Measurements from ENCODE around the gene STX8.

Gene STX8

DNA sequence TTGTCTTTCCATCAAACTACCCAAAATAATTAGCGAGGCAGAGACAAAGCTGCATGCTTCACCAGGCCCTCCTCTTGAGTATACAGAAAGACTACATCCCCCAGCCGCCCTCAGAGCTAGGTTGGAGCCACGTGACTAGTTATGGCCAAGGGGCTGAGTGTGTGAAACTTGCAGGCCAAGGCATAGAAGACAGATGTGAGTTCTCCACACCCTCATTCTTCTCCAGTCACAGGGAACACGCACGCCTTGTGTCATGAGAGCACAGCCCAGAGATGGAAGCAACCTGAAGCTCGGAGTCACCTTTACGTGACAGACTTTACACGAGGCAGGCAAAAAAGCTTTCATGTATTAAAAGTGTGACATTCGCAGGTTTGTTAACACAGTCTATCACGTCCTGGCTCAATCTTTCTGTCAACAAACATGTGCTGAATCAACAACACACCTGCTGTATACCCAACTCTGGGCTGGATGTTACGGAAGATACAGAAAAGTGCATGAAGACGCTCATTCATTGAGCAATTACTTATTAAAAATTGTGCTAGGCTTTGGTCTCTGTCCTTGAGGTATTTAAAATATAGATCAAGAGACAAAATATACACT is 38.3 kb downstream of the STX8 start:
- H3K9me3 ChIP-seq (ENCODE audit: control insufficient read depth, insufficient read depth, low read length) = no peaks in the 10 kb centered on the region
- 0 out of 2 replicates have a peak, but pooled peaks cover 7% of the 10 kb centered on the region for H3K4me1 ChIP-seq (ENCODE audit: insufficient read depth, low read length)
- no peak overlapping the region for H3K9ac ChIP-seq (ENCODE audit: low read depth, low read length)
- no peaks in the 10 kb centered on the region for H3K36me3 ChIP-seq (ENCODE audit: insufficient read depth, low read length)

DNA sequence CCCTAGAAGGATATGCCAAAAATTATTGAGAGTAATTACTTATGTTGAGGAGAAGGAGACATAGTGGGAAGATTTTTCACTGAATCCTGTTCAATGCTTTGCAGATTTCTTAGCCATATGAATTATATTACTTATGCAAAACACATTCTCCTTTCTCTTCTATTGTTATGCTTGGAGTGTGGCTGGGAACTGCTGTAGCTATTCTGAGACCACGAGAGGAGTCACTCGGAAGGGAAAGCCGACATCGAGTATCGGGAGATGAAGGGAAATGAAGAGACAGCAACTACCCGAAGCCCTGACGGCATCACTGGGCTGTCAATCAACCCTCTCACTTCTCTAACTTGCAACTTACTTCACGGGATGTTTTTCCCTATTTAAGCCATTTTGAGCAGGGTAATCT is 39.6 kb downstream of the STX8 start:
- Histone ChIP-seq H3K9ac (ENCODE audit: low read depth, low read length) (no peak overlapping the region), H3K9me3 (ENCODE audit: control insufficient read depth, insufficient read depth, low read length) (no peaks in the 10 kb centered on the region), H3K4me1 (ENCODE audit: insufficient read depth, low read length) (0 out of 2 replicates have a peak, but pooled peaks cover 7% of the 10 kb centered on the region), H3K36me3 (ENCODE audit: insufficient read depth, low read length) (no peaks in the 10 kb centered on the region)

DNA sequence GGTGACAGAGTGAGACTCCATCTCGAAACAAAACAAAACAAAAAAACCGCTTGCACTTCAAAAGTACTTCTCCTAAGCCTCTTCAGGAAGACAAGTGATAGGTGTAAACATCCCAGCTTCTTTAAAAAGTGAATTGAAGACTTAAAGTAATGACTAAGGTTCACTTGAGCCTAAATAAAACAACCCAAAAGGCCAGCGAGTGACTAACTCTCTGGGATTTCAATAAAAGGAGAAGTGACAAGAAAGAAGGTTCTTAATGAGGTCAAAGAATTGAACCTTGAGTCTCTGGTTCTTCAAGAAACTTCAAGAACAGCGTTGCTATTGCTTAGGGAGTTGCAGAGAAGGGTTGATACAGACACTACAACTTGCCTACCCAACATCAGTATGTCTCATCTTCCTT is 42.2 kb downstream of the STX8 start:
- Histone ChIP-seq H3K9me3 (ENCODE audit: control insufficient read depth, insufficient read depth, low read length) (no peaks in the 10 kb centered on the region), H3K36me3 (ENCODE audit: insufficient read depth, low read length) (no peaks in the 10 kb centered on the region), H3K4me1 (ENCODE audit: insufficient read depth, low read length) (0 out of 2 replicates have a peak, but pooled peaks cover 7% of the 10 kb centered on the region), H3K9ac (ENCODE audit: low read depth, low read length) (no peak overlapping the region)

DNA sequence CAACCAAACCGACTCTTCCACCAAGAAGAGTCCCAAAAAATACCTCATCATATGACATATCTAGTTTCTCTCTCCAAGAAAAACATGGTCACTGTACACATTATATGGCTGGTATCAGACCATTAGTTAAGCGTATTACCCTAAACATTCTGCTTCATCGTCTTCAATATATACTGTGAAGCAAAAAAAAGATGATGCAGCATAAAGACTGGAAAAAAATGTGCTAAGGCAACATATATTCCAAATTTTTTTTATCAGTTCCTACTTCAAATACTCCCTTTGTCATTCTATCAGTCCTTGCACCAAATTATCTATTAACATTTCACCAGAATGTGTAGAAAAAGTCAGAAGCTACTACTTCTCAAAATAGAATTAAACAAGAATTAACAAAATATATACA is 42.9 kb downstream of the STX8 start:
- Histone ChIP-seq H3K36me3 (ENCODE audit: insufficient read depth, low read length) (no peaks in the 10 kb centered on the region), H3K9ac (ENCODE audit: low read depth, low read length) (no peak overlapping the region), H3K9me3 (ENCODE audit: control insufficient read depth, insufficient read depth, low read length) (no peaks in the 10 kb centered on the region), H3K4me1 (ENCODE audit: insufficient read depth, low read length) (0 out of 2 replicates have a peak, but pooled peaks cover 7% of the 10 kb centered on the region)

DNA sequence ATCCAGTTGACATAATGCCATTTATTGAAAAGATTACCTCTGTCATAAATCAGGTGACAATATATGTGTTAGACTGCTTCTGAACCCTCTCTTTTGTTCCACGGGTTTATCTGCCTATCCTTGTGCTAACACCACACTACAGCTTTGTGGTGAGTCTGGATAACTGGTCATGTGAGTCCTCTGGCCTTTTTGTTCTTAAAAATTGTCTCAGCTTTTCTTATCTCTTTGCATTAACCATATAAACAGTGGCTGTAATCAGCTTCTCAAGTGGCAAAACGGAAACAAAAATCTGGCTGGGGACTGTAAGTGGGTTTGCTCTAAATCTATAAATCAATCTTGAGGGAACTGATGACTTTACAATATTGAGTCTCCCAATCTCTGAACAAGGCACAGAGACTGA is 44.6 kb downstream of the STX8 start:
- no peaks in the 10 kb centered on the region for H3K36me3 ChIP-seq (ENCODE audit: insufficient read depth, low read length)
- H3K4me1 ChIP-seq (ENCODE audit: insufficient read depth, low read length) = 0 out of 2 replicates have a peak, but pooled peaks cover 2% of the 10 kb centered on the region
- no peaks in the 10 kb centered on the region for H3K9me3 ChIP-seq (ENCODE audit: control insufficient read depth, insufficient read depth, low read length)
- no peak overlapping the region for H3K9ac ChIP-seq (ENCODE audit: low read depth, low read length)

DNA sequence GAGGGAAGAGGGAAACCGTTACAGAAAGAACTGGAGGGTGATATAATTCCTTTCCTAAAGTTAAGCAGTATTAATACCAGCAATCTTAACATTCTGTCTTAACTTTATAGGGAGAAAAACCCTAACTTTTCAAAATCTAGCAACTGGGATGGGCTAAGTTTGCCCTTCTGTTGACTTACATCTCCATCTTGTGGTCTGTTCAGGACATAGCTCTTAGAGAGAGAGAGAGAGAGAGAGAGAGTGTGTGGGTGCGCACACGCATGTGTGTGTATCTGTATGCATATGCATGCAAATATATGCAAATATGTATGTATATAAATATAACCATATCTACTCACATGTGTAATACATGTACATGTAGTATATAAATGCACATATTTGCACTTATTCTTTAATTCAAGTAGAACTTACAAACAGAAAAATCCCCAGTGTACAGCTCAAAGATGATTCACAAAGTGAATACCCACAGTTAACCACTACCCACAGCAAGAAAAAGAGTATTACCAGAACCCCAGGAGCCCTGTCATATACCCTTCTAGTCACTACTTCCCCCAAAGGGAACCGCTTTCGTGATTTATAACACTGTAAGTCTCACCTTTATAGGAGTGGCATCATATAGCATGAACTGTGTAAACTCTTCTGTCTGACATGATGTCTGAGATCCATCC is 46.5 kb downstream of the STX8 start:
- no peaks in the 10 kb centered on the region for H3K36me3 ChIP-seq (ENCODE audit: insufficient read depth, low read length)
- no peak overlapping the region for H3K9ac ChIP-seq (ENCODE audit: low read depth, low read length)
- H3K9me3 ChIP-seq (ENCODE audit: control insufficient read depth, insufficient read depth, low read length) = no peaks in the 10 kb centered on the region
- H3K4me1 ChIP-seq (ENCODE audit: insufficient read depth, low read length) = no peaks in the 10 kb centered on the region

DNA sequence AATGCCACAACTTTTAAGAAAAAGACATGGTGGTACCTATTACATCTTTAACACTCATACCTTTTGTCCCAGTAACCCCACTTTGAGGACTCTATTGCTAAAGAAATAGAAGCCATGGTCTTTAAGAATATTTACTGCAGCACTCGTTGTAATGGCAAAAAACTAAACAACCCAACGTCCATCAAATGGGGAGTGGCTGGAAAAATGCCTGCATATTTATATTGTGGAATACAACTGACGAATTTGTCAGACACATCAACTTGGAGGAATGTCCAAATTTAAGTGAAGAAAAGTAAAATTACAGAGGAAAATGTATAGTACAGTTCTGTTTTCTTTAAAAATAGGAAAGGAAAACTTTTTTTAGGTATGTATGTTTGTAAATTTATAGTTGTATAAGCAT is 47.8 kb downstream of the STX8 start:
- no peaks in the 10 kb centered on the region for H3K9me3 ChIP-seq (ENCODE audit: control insufficient read depth, insufficient read depth, low read length)
- no peak overlapping the region for H3K9ac ChIP-seq (ENCODE audit: low read depth, low read length)
- no peaks in the 10 kb centered on the region for H3K36me3 ChIP-seq (ENCODE audit: insufficient read depth, low read length)
- H3K4me1 ChIP-seq (ENCODE audit: insufficient read depth, low read length) = no peaks in the 10 kb centered on the region

DNA sequence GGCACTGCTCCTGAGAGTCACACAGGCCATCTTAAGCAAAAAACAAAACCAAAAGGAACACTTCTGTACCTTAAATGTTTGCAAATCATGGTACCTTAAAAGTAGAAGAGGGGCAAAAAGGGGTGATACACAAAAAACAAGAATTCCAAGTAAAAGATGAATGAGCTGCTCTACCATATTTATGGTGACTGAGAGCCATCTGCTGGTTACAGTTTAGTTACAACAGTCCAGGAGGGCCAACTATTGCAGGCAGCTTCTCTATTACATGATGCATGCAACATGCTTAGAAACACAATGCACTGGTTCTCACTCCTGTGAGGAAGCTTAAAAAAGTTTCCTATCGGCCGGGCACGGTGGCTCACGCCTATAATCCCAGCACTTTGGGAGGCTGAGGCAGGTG is 53.5 kb downstream of the STX8 start:
- Histone ChIP-seq H3K36me3 (ENCODE audit: insufficient read depth, low read length) (no peaks in the 10 kb centered on the region), H3K9me3 (ENCODE audit: control insufficient read depth, insufficient read depth, low read length) (no peaks in the 10 kb centered on the region), H3K9ac (ENCODE audit: low read depth, low read length) (no peak overlapping the region), H3K4me1 (ENCODE audit: insufficient read depth, low read length) (peaks cover 21% of the 10 kb centered on the region)

DNA sequence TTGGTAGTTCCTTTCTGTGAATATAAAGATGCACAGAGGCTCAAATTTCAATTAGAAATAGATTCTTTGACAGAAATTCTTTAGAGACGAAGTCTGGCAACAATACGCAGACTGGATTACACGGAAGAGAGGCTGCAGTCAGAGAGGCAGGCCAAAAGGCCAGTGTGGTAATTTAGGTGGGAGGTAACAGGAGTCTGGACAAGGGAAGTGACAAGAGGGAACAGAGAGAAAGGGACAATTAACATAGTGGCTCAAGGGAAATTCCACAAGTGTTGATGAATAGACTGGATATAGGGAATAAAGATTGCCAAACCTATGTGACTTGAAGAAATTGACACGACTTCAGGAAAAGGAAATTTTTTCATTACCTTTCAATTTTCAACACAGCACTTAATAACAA is 54.6 kb downstream of the STX8 start:
- Histone ChIP-seq H3K36me3 (ENCODE audit: insufficient read depth, low read length) (no peaks in the 10 kb centered on the region), H3K9ac (ENCODE audit: low read depth, low read length) (no peak overlapping the region), H3K4me1 (ENCODE audit: insufficient read depth, low read length) (peaks cover 21% of the 10 kb centered on the region), H3K9me3 (ENCODE audit: control insufficient read depth, insufficient read depth, low read length) (no peaks in the 10 kb centered on the region)

DNA sequence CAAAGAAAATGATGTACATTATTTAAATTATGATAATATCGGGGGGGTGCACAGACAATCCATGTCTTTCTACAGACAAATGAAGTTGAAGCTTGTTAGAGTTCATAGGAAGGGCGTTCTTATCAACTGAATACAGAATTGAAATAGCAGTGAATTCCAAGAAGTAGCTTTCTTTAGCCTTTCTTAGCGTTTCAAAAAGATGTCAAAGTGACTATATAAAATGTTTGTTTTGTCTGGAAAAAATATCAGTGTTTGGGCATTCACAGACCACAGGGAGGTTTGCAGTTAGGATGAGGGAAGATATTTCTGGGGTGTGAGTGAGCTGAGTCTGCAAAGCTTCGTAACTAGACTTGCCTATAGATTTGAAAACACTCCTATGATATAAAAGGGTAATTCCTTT is 55.0 kb downstream of the STX8 start:
- Histone ChIP-seq H3K4me1 (ENCODE audit: insufficient read depth, low read length) (peaks cover 21% of the 10 kb centered on the region), H3K9ac (ENCODE audit: low read depth, low read length) (no peak overlapping the region)

DNA sequence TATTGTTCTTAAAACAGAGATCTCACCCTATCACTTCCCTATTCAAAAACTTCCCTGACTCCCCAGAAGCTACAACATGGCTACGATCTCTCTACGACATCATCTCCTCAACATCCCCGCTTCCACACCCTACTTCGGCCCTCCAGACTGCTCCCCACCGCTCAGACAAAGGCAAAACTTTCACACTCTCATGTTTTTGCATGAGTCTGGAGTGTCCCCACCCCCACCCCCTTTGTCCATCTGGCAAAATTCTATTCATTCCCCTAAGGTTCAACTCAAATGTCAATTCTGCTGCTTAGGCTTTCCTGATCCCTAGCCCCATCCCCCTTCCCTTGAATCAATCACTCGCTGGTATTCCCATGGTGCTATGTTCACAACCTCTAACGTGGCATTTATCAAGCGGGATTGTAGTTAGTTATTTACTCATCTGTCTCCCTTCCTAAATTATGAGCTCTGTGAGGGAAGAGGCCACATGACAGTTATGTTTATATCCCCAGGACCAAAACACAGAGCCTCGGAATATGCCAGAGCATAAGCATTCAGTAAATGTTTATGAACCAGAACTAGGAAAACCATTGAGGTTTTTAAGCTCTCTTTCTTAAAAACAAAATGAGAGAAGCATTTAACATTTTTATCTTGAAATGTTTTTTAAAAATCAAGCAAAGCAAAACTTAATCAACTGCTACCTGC is 55.9 kb downstream of the STX8 start:
- Histone ChIP-seq H3K36me3 (ENCODE audit: insufficient read depth, low read length) (no peaks in the 10 kb centered on the region), H3K4me1 (ENCODE audit: insufficient read depth, low read length) (peaks cover 21% of the 10 kb centered on the region), H3K9me3 (ENCODE audit: control insufficient read depth, insufficient read depth, low read length) (no peaks in the 10 kb centered on the region), H3K9ac (ENCODE audit: low read depth, low read length) (no peak overlapping the region)

More for the DNA sequence above, 55.0 kb downstream of the STX8 start:
- Histone ChIP-seq H3K36me3 (ENCODE audit: insufficient read depth, low read length) (no peaks in the 10 kb centered on the region), H3K9me3 (ENCODE audit: control insufficient read depth, insufficient read depth, low read length) (no peaks in the 10 kb centered on the region)

DNA sequence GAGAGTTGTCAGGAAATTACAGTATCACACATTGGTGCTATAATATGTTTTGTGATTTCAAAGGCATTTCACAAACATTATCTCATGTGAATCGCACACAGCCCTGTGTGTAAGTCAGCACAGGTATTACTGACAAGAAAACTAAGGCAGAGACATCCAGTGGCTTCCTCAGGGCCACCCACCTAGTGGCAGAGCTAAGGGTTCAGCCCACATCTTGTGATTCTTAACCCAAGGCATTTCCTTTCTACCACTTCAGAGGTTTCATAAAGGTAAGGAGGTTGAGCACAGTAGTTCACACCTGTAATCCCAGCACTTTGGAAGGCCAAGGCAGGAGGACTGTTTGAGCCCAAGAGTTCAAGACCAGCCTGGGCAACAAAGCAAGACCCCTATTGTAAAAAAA is 58.2 kb downstream of the STX8 start:
- H3K9me3 ChIP-seq (ENCODE audit: control insufficient read depth, insufficient read depth, low read length) = no peaks in the 10 kb centered on the region
- peaks cover 25% of the 10 kb centered on the region for H3K4me1 ChIP-seq (ENCODE audit: insufficient read depth, low read length)
- no peak overlapping the region for H3K9ac ChIP-seq (ENCODE audit: low read depth, low read length)

DNA sequence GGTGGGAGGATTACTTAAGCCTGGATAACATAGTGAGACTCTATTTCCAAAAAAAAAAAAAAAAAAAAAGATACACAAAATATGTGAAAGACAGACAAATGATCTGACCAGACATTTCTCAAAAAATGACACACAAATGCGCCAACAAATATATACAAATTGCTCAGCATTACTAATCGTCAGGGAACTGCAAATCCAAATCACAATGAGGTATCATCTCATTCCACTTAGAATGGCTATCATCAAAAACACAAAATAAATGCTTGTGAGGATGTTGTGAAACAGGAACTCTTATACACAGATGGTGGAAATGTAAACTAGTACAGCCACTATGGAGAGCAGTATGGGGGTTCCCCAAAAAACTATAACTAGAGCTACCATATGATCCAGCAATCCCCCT is 62.4 kb downstream of the STX8 start:
- H3K9me3 ChIP-seq (ENCODE audit: control insufficient read depth, insufficient read depth, low read length) = no peaks in the 10 kb centered on the region
- H3K36me3 ChIP-seq (ENCODE audit: insufficient read depth, low read length) = no peaks in the 10 kb centered on the region
- no peak overlapping the region for H3K9ac ChIP-seq (ENCODE audit: low read depth, low read length)
- H3K4me1 ChIP-seq (ENCODE audit: insufficient read depth, low read length) = peaks cover 7% of the 10 kb centered on the region

More for the DNA sequence above, 58.2 kb downstream of the STX8 start:
- H3K36me3 ChIP-seq (ENCODE audit: insufficient read depth, low read length) = no peaks in the 10 kb centered on the region

DNA sequence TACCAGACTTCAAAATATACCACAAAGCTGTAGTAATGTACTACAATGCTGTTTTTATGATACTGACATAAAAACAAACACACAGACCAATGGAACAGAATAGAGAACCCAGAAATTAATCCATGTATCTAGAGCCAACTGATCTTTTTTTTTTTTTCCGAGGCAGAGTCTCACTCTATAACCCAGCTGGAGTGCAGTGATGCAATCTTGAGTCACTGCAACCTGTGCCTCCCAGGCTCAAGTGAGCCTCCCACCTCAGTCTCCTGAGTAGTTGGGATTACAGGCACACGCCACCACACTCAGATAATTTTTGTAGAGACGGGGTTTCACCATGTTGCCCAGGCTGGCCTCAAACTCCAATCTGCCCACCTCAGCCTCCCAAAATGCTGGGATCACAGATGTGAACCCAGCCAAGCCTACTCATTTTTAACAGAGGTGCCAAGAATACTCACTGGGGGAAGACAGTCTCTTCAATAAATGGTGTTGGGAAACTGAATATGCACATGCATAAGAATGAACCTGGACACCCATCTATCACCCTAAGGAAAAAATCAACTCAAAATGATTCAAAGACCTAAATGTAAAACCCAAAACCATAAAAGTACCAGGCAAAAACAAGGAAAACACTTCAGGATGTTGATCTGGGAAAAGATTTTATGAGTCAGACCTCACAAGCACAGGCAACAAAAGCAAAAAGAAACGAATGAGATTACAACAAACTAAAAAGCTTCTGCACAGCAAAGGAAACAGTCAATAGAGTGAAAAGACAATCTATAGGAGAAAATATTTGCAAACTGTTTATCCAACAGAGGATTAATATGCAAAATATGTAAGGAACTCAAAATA is 63.1 kb downstream of the STX8 start:
- no peaks in the 10 kb centered on the region for H3K36me3 ChIP-seq (ENCODE audit: insufficient read depth, low read length)
- H3K9me3 ChIP-seq (ENCODE audit: control insufficient read depth, insufficient read depth, low read length) = no peaks in the 10 kb centered on the region
- H3K4me1 ChIP-seq (ENCODE audit: insufficient read depth, low read length) = peaks cover 7% of the 10 kb centered on the region
- H3K9ac ChIP-seq (ENCODE audit: low read depth, low read length) = no peak overlapping the region; the same call in 1 of the 2 replicates

All from ES-I3 (cell line).